ENCODE data around the gene BUB1.
"Not testable (repeated sequence)": the region's sequence is repeated elsewhere in the genome, so short reads cannot be mapped to it uniquely, and the experiment has no call there.

- not testable (repeated sequence) for TF ChIP-seq CTCF (IDR thresholded peaks at IDR 0.05 in 2 of 3, conservative IDR thresholded peaks at IDR 0.05 in 1 of 3; ENCODE audit: borderline replicate concordance in 1 of 3, insufficient read depth in 1 of 3, low read depth in 2 of 3, low read length in 2 of 3); POLR2A (IDR thresholded peaks at IDR 0.05; ENCODE audit: borderline replicate concordance, extremely low read depth, insufficient read depth, insufficient read length); ATF3 (IDR thresholded peaks at IDR 0.05); YY1 (IDR thresholded peaks at IDR 0.05; ENCODE audit: extremely low read depth, insufficient replicate concordance, low read depth, low read length); EGR1 (IDR thresholded peaks at IDR 0.05; ENCODE audit: low read depth); ZBTB33 (IDR thresholded peaks at IDR 0.05; ENCODE audit: extremely low read depth, insufficient replicate concordance, low read length); REST (IDR thresholded peaks at IDR 0.05; ENCODE audit: low read depth); EZH2 (IDR thresholded peaks at IDR 0.05); EZH2phosphoT487 (IDR thresholded peaks at IDR 0.05; ENCODE audit: borderline replicate concordance); ZNF274 (IDR thresholded peaks at IDR 0.05; ENCODE audit: low read depth, low read length); RAD21 (IDR thresholded peaks at IDR 0.05; ENCODE audit: low read depth); CEBPB (IDR thresholded peaks at IDR 0.05; ENCODE audit: low read depth)
Measured at GRCh38 chr2:110695146-110695898, 17.5 kb upstream of the BUB1 start.
